WTC11 (cell line): ENCODE results near the gene ILF3. TPM values are rescaled to one million over a fixed set of nuclear protein-coding genes. Genes with fewer than 3 reads are reported as not detected.

Experiments
- AFF4 ChIP-seq: sonication (generic); formaldehyde crosslinking; IDR thresholded peaks from 2 replicates; pipeline ENCODE4 v1.8.1; 2023; ENCODE audit warnings: mild to moderate bottlenecking, missing genetic modification reagents, borderline replicate concordance
- AR ChIP-seq: fragments of 250-450 bp; sonication (Bioruptor Pico); IDR thresholded peaks from 2 replicates; pipeline ENCODE4 v1.9.0; 2021; ENCODE audit warnings: mild to moderate bottlenecking
- ARID4B ChIP-seq: sonication (generic); formaldehyde crosslinking; IDR thresholded peaks from 2 replicates; pipeline ENCODE4 v1.8.0; 2023; ENCODE audit warnings: missing genetic modification reagents, mild to moderate bottlenecking, borderline replicate concordance
- CTCF ChIP-seq: fragments of 200-600 bp; IDR thresholded peaks from 2 replicates; pipeline ENCODE4 v1.8.0; 2022; ENCODE audit warnings: antibody characterized with exemption
- ELF4 ChIP-seq: sonication (generic); formaldehyde crosslinking; IDR thresholded peaks from 2 replicates; pipeline ENCODE4 v1.8.1; 2022; ENCODE audit warnings: low read depth, mild to moderate bottlenecking, moderate library complexity, missing genetic modification reagents
- ETV6 ChIP-seq: sonication (generic); formaldehyde crosslinking; IDR thresholded peaks from 2 replicates; pipeline ENCODE4 v1.8.1; 2022; ENCODE audit warnings: mild to moderate bottlenecking, missing genetic modification reagents
- JAZF1 ChIP-seq: fragments of 250-450 bp; sonication (Bioruptor Pico); IDR thresholded peaks from 2 replicates; pipeline ENCODE4 v1.9.0; 2021; ENCODE audit warnings: moderate library complexity, mild to moderate bottlenecking, inconsistent platforms
- JUN ChIP-seq: sonication (generic); formaldehyde crosslinking; IDR thresholded peaks from 2 replicates; pipeline ENCODE4 v1.8.0; 2023; ENCODE audit warnings: mild to moderate bottlenecking, missing genetic modification reagents
- MAX ChIP-seq: sonication (generic); formaldehyde crosslinking; IDR thresholded peaks from 2 replicates; pipeline ENCODE4 v1.8.0; 2022; ENCODE audit warnings: mild to moderate bottlenecking, missing genetic modification reagents
- NR3C1 ChIP-seq: sonication (generic); formaldehyde crosslinking; conservative IDR thresholded peaks from 2 replicates; pipeline ENCODE4 v1.8.1; 2023; ENCODE audit warnings: low read depth, mild to moderate bottlenecking, missing genetic modification reagents
- RORB ChIP-seq: fragments of 250-450 bp; sonication (Bioruptor Pico); IDR thresholded peaks from 2 replicates; pipeline ENCODE4 v1.9.0; 2021; ENCODE audit warnings: mild to moderate bottlenecking
- TCF7 ChIP-seq: sonication (generic); formaldehyde crosslinking; IDR thresholded peaks from 2 replicates; pipeline ENCODE4 v1.8.0; 2022; ENCODE audit warnings: mild to moderate bottlenecking, low read depth, missing genetic modification reagents, moderate library complexity
- TP53 ChIP-seq: sonication (generic); formaldehyde crosslinking; IDR thresholded peaks from 2 replicates; pipeline ENCODE4 v1.8.1; 2023; ENCODE audit warnings: mild to moderate bottlenecking, missing genetic modification reagents
- USF2 ChIP-seq: sonication (generic); formaldehyde crosslinking; IDR thresholded peaks from 2 replicates; pipeline ENCODE4 v1.8.1; 2023; ENCODE audit warnings: mild to moderate bottlenecking, missing genetic modification reagents, moderate library complexity
- ZBTB43 ChIP-seq: sonication (generic); formaldehyde crosslinking; IDR thresholded peaks from 2 replicates; pipeline ENCODE4 v1.8.1; 2023; ENCODE audit warnings: mild to moderate bottlenecking, missing genetic modification reagents
- ZNF281 ChIP-seq: sonication (generic); formaldehyde crosslinking; IDR thresholded peaks from 2 replicates; pipeline ENCODE4 v1.8.0; 2023; ENCODE audit warnings: mild to moderate bottlenecking, missing genetic modification reagents
- ZNF671 ChIP-seq: fragments of 250-450 bp; sonication (Bioruptor Pico); IDR thresholded peaks from 2 replicates; pipeline ENCODE4 v1.8.0; 2021; ENCODE audit warnings: mild to moderate bottlenecking
- total RNA-seq: library from RNA; stranded (reverse); gene quantifications from 3 replicates; pipeline ENCODE4 v1.2.3, GENCODE V29; 2021

ILF3 gene
- total RNA-seq, 1 experiment from 2014 or later: 659 TPM

- TF ChIP-seq ARID4B (CRISPR knock-in tag) (no peak), TP53 (no peak), AR (no peak), JUN (CRISPR knock-in tag) (no peak), USF2 (CRISPR knock-in tag) (no peak), AFF4 (CRISPR knock-in tag) (no peak), CTCF (peak; percentile 61; the same call in 1 of the 2 replicates), TCF7 (no peak), MAX (CRISPR knock-in tag) (0 out of 2 replicates have a peak, but pooled peaks have one; percentile 15), RORB (no peak), ETV6 (CRISPR knock-in tag) (peak; percentile 29; the same call in 1 of the 2 replicates), ZNF281 (CRISPR knock-in tag) (no peak), JAZF1 (no peak), NR3C1 (CRISPR knock-in tag) (no peak), ZBTB43 (CRISPR knock-in tag) (no peak), ZNF671 (CRISPR knock-in tag) (no peak), ELF4 (CRISPR knock-in tag) (no peak)
Measured at GRCh38 chr19:10644260-10645007, 9.7 kb upstream of the ILF3 start (continued).
